ENCODE results near the gene DDR1. TPM values are rescaled to one million over a fixed set of nuclear protein-coding genes. Genes with fewer than 3 reads are reported as not detected.
A peak's percentile ranks its signal among the peaks of the same experiment; 100 is the strongest.

DDR1 gene
- total and polyA plus RNA-seq, 2 donors from 2014 or later, result 95.8 to 362 TPM

- no peaks in the 10 kb centered on the region for H3K27me3 ChIP-seq (ENCODE audit: control insufficient read depth, insufficient read depth, low read length)
- no peaks in the 10 kb centered on the region for H3K36me3 ChIP-seq (ENCODE audit: control insufficient read depth in 2 of 3, insufficient read depth in 3 of 3, low read length in 3 of 3)
- H3K9ac ChIP-seq (ENCODE audit: low read length in 3 of 3), result peak overlapping the region in 2 of 3 donors; percentile 44 to 67
- FAIRE-seq, result no peak
- H3K27ac ChIP-seq (ENCODE audit: low read depth in 2 of 2, low read length in 2 of 2), result peak overlapping the region; percentile 94 to 97
- H3K4me1 ChIP-seq (ENCODE audit: control insufficient read depth in 2 of 3, insufficient read depth in 2 of 3, low read depth in 1 of 3, low read length in 3 of 3), result peaks cover 12 to 44% (median 23%) of the 10 kb centered on the region in 3 donors
- intact Hi-C loops (cut with DNase I), result loop anchor here (10.0 kb wide), 1 partner anchor 147 kb away; no protein-coding TSS in a partner anchor
- peak; percentile 77 to 93 (median 90) for DNase-seq
- H3K9me3 ChIP-seq (ENCODE audit: control insufficient read depth in 2 of 3, insufficient read depth in 1 of 3, low read length in 3 of 3), result no peaks in the 10 kb centered on the region
- TF ChIP-seq CTCF (IDR thresholded peaks at IDR 0.05; ENCODE audit: borderline replicate concordance, extremely low read depth, insufficient read depth), result no peak
- peak overlapping the region in 2 of 3 donors; percentile 26 to 69 for H3K4me3 ChIP-seq (ENCODE audit: low read length in 3 of 3)
Measured at GRCh38 chr6:30882204-30882758, 2.0 kb upstream of the DDR1 start.

- TF ChIP-seq CTCF (IDR thresholded peaks at IDR 0.05; ENCODE audit: borderline replicate concordance, extremely low read depth, insufficient read depth), result no peak
- intact Hi-C loops (cut with DNase I), result loop anchor here (10.0 kb wide), 1 partner anchor 148 kb away; no protein-coding TSS in a partner anchor
- Histone ChIP-seq H3K4me1 (ENCODE audit: control insufficient read depth in 2 of 3, insufficient read depth in 2 of 3, low read depth in 1 of 3, low read length in 3 of 3) (peaks cover 12 to 41% (median 23%) of the 10 kb centered on the region in 3 donors), H3K9me3 (ENCODE audit: control insufficient read depth in 2 of 3, insufficient read depth in 1 of 3, low read length in 3 of 3) (no peaks in the 10 kb centered on the region), H3K4me3 (ENCODE audit: low read length in 3 of 3) (peak overlapping the region; percentile 54 to 69 (median 60)), H3K36me3 (ENCODE audit: control insufficient read depth in 2 of 3, insufficient read depth in 3 of 3, low read length in 3 of 3) (no peaks in the 10 kb centered on the region), H3K27ac (ENCODE audit: low read depth in 2 of 2, low read length in 2 of 2) (peak overlapping the region; percentile 94 to 97), H3K27me3 (ENCODE audit: control insufficient read depth, insufficient read depth, low read length) (no peaks in the 10 kb centered on the region), H3K9ac (ENCODE audit: low read length in 3 of 3) (peak overlapping the region; percentile 36 to 70 (median 44))
- DNase-seq (peak; percentile 84 to 93 (median 89)), FAIRE-seq (no peak)
Measured at GRCh38 chr6:30882759-30883684, 1.3 kb upstream of the DDR1 start.

GRCh38 chr6:30884521-30885480, 482 bp downstream of the DDR1 start:
- Histone ChIP-seq H3K9ac (ENCODE audit: low read length in 3 of 3) (peak overlapping the region; percentile 41 to 87 (median 78)), H3K36me3 (ENCODE audit: control insufficient read depth in 2 of 3, insufficient read depth in 3 of 3, low read length in 3 of 3) (peaks cover 3% of the 10 kb centered on the region in 3 donors), H3K27ac (ENCODE audit: low read depth in 2 of 2, low read length in 2 of 2) (peak overlapping the region; percentile 94 to 97), H3K27me3 (ENCODE audit: control insufficient read depth, insufficient read depth, low read length) (no peaks in the 10 kb centered on the region), H3K4me3 (ENCODE audit: low read length in 3 of 3) (peak overlapping the region; percentile 60 to 85 (median 83)), H3K4me1 (ENCODE audit: control insufficient read depth in 2 of 3, insufficient read depth in 2 of 3, low read depth in 1 of 3, low read length in 3 of 3) (peaks cover 12 to 41% (median 23%) of the 10 kb centered on the region in 3 donors), H3K9me3 (ENCODE audit: control insufficient read depth in 2 of 3, insufficient read depth in 1 of 3, low read length in 3 of 3) (no peaks in the 10 kb centered on the region)
- no peak for TF ChIP-seq CTCF (IDR thresholded peaks at IDR 0.05; ENCODE audit: borderline replicate concordance, extremely low read depth, insufficient read depth)
- DNase-seq, result peak; percentile 73 to 88 (median 86)
- no peak for FAIRE-seq
- intact Hi-C loops (cut with DNase I), result loop anchor here (10.0 kb wide), 1 partner anchor 150 kb away; no protein-coding TSS in a partner anchor
